T-helper 2 cell treated with Interferon-gamma antibody and Interleukin-4, amounts not matched to agents 5 μg/mL and 100 μg/mL, for 36 hours (primary cell): ENCODE results near the gene ADAMTS20.

Experiments used
- DNase-seq: peaks from one replicate; pipeline ENCODE4 v3.0.0; 2021; ENCODE audit warnings: low spot score
- H3K27ac Mint-ChIP-seq: one replicate; pipeline ENCODE4 v1.8.0; 2021; ENCODE audit warnings: mild to moderate bottlenecking, mixed read lengths
- H3K27me3 Mint-ChIP-seq: one replicate; pipeline ENCODE4 v1.8.0; 2021; ENCODE audit warnings: low read depth, mixed read lengths
- H3K36me3 Mint-ChIP-seq: one replicate; pipeline ENCODE4 v1.8.0; 2021; ENCODE audit warnings: low read depth, mixed read lengths
- H3K4me1 Mint-ChIP-seq: one replicate; pipeline ENCODE4 v1.8.0; 2021; ENCODE audit warnings: low read depth, mixed read lengths
- H3K4me3 Mint-ChIP-seq: one replicate; pipeline ENCODE4 v1.8.0; 2022; ENCODE audit warnings: mild to moderate bottlenecking, moderate library complexity, mixed read lengths
- H3K9me3 Mint-ChIP-seq: one replicate; pipeline ENCODE4 v1.8.0; 2021; ENCODE audit warnings: mixed read lengths

The ADAMTS20 gene

GRCh38 chr12:43436597-43436996, 115.4 kb downstream of the ADAMTS20 start:
- Mint-ChIP-seq H3K9me3 (no peaks in the 10 kb centered on the region), H3K4me1 (no peaks in the 10 kb centered on the region), H3K36me3 (no peaks in the 10 kb centered on the region), H3K4me3 (no peak overlapping the region), H3K27me3 (no peaks in the 10 kb centered on the region), H3K27ac (no peak overlapping the region)
- no peak for DNase-seq

- DNase-seq = no peak
- H3K27me3 Mint-ChIP-seq = no peaks in the 10 kb centered on the region
- H3K27ac Mint-ChIP-seq = no peak overlapping the region
- H3K36me3 Mint-ChIP-seq = no peaks in the 10 kb centered on the region
- H3K9me3 Mint-ChIP-seq = no peaks in the 10 kb centered on the region
- no peaks in the 10 kb centered on the region for H3K4me1 Mint-ChIP-seq
- H3K4me3 Mint-ChIP-seq = no peak overlapping the region
Measured at GRCh38 chr12:43434614-43435013, 117.4 kb downstream of the ADAMTS20 start.

GRCh38 chr12:43428088-43428600, 123.9 kb downstream of the ADAMTS20 start:
- Mint-ChIP-seq H3K27me3 (no peaks in the 10 kb centered on the region), H3K9me3 (no peaks in the 10 kb centered on the region), H3K36me3 (no peaks in the 10 kb centered on the region), H3K4me3 (no peak overlapping the region), H3K4me1 (no peaks in the 10 kb centered on the region), H3K27ac (no peak overlapping the region)
- DNase-seq = no peak

- Mint-ChIP-seq H3K27me3 (no peaks in the 10 kb centered on the region), H3K4me1 (no peaks in the 10 kb centered on the region), H3K9me3 (no peaks in the 10 kb centered on the region), H3K36me3 (no peaks in the 10 kb centered on the region), H3K27ac (no peak overlapping the region), H3K4me3 (no peak overlapping the region)
- no peak for DNase-seq
Measured at GRCh38 chr12:43425361-43425760, 126.6 kb downstream of the ADAMTS20 start.

- no peaks in the 10 kb centered on the region for H3K27me3 Mint-ChIP-seq
- H3K36me3 Mint-ChIP-seq = no peaks in the 10 kb centered on the region
- H3K4me1 Mint-ChIP-seq = no peaks in the 10 kb centered on the region
Measured at GRCh38 chr12:43416981-43417380, 135.0 kb downstream of the ADAMTS20 start.

GRCh38 chr12:43407816-43408645, 144.0 kb downstream of the ADAMTS20 start:
- H3K4me3 Mint-ChIP-seq = no peak overlapping the region
- no peaks in the 10 kb centered on the region for H3K27me3 Mint-ChIP-seq
- H3K36me3 Mint-ChIP-seq = no peaks in the 10 kb centered on the region
- H3K4me1 Mint-ChIP-seq = no peaks in the 10 kb centered on the region
- no peak overlapping the region for H3K27ac Mint-ChIP-seq
- H3K9me3 Mint-ChIP-seq = no peaks in the 10 kb centered on the region
- no peak for DNase-seq

More at GRCh38 chr12:43416981-43417380, 135.0 kb downstream of the ADAMTS20 start:
- DNase-seq = no peak
- no peak overlapping the region for H3K4me3 Mint-ChIP-seq
- no peak overlapping the region for H3K27ac Mint-ChIP-seq
- no peaks in the 10 kb centered on the region for H3K9me3 Mint-ChIP-seq

GRCh38 chr12:43406801-43407200, 145.2 kb downstream of the ADAMTS20 start:
- no peaks in the 10 kb centered on the region for H3K36me3 Mint-ChIP-seq
- H3K27ac Mint-ChIP-seq = no peak overlapping the region
- H3K9me3 Mint-ChIP-seq = no peaks in the 10 kb centered on the region
- no peaks in the 10 kb centered on the region for H3K27me3 Mint-ChIP-seq
- DNase-seq = no peak
- no peaks in the 10 kb centered on the region for H3K4me1 Mint-ChIP-seq
- no peak overlapping the region for H3K4me3 Mint-ChIP-seq

- no peak for DNase-seq
- Mint-ChIP-seq H3K27ac (no peak overlapping the region), H3K4me1 (no peaks in the 10 kb centered on the region), H3K36me3 (no peaks in the 10 kb centered on the region), H3K9me3 (no peaks in the 10 kb centered on the region), H3K4me3 (no peak overlapping the region), H3K27me3 (no peaks in the 10 kb centered on the region)
Measured at GRCh38 chr12:43402436-43402835, 149.6 kb downstream of the ADAMTS20 start.

GRCh38 chr12:43401096-43401495, 150.9 kb downstream of the ADAMTS20 start:
- Mint-ChIP-seq H3K27ac (no peak overlapping the region), H3K9me3 (no peaks in the 10 kb centered on the region), H3K36me3 (no peaks in the 10 kb centered on the region), H3K4me1 (no peaks in the 10 kb centered on the region), H3K4me3 (no peak overlapping the region), H3K27me3 (no peaks in the 10 kb centered on the region)
- no peak for DNase-seq

GRCh38 chr12:43396671-43397070, 155.3 kb downstream of the ADAMTS20 start:
- H3K27me3 Mint-ChIP-seq = no peaks in the 10 kb centered on the region
- no peaks in the 10 kb centered on the region for H3K4me1 Mint-ChIP-seq
- no peak overlapping the region for H3K27ac Mint-ChIP-seq
- no peaks in the 10 kb centered on the region for H3K9me3 Mint-ChIP-seq
- H3K4me3 Mint-ChIP-seq = no peak overlapping the region
- no peak for DNase-seq
- no peaks in the 10 kb centered on the region for H3K36me3 Mint-ChIP-seq

GRCh38 chr12:43392116-43392515, 159.9 kb downstream of the ADAMTS20 start:
- Mint-ChIP-seq H3K27ac (no peak overlapping the region), H3K36me3 (no peaks in the 10 kb centered on the region), H3K9me3 (peaks cover 8% of the 10 kb centered on the region), H3K4me1 (no peaks in the 10 kb centered on the region), H3K27me3 (no peaks in the 10 kb centered on the region), H3K4me3 (no peak overlapping the region)
- no peak for DNase-seq

GRCh38 chr12:43381879-43382278, 170.1 kb downstream of the ADAMTS20 start:
- peaks cover 29% of the 10 kb centered on the region for H3K9me3 Mint-ChIP-seq
- no peak overlapping the region for H3K4me3 Mint-ChIP-seq
- H3K27me3 Mint-ChIP-seq = no peaks in the 10 kb centered on the region
- no peaks in the 10 kb centered on the region for H3K36me3 Mint-ChIP-seq
- no peak overlapping the region for H3K27ac Mint-ChIP-seq
- no peaks in the 10 kb centered on the region for H3K4me1 Mint-ChIP-seq
- DNase-seq = no peak

- Mint-ChIP-seq H3K27me3 (no peaks in the 10 kb centered on the region), H3K4me1 (no peaks in the 10 kb centered on the region), H3K9me3 (peaks cover 21% of the 10 kb centered on the region), H3K27ac (no peak overlapping the region), H3K36me3 (no peaks in the 10 kb centered on the region), H3K4me3 (no peak overlapping the region)
- no peak for DNase-seq
Measured at GRCh38 chr12:43378448-43378847, 173.6 kb downstream of the ADAMTS20 start.

- Mint-ChIP-seq H3K4me1 (no peaks in the 10 kb centered on the region), H3K36me3 (no peaks in the 10 kb centered on the region), H3K4me3 (no peak overlapping the region), H3K27me3 (no peaks in the 10 kb centered on the region), H3K27ac (no peak overlapping the region), H3K9me3 (no peaks in the 10 kb centered on the region)
- DNase-seq = no peak
Measured at GRCh38 chr12:43370263-43370662, 181.7 kb downstream of the ADAMTS20 start.
